NCI-H2196 treated with DMSO at 0.1 percent for 48 hours (cell line): ENCODE data around the gene DOCK10.
"Not testable (repeated sequence)": the region's sequence is repeated elsewhere in the genome, so short reads cannot be mapped to it uniquely, and the experiment has no call there.

ENCODE experiments used
- DNase-seq: peaks from one replicate; lab custom pipeline; 2025; ENCODE audit not compliant: unreplicated experiment; lab: John Stamatoyannopoulos, UW

Gene DOCK10

DNA sequence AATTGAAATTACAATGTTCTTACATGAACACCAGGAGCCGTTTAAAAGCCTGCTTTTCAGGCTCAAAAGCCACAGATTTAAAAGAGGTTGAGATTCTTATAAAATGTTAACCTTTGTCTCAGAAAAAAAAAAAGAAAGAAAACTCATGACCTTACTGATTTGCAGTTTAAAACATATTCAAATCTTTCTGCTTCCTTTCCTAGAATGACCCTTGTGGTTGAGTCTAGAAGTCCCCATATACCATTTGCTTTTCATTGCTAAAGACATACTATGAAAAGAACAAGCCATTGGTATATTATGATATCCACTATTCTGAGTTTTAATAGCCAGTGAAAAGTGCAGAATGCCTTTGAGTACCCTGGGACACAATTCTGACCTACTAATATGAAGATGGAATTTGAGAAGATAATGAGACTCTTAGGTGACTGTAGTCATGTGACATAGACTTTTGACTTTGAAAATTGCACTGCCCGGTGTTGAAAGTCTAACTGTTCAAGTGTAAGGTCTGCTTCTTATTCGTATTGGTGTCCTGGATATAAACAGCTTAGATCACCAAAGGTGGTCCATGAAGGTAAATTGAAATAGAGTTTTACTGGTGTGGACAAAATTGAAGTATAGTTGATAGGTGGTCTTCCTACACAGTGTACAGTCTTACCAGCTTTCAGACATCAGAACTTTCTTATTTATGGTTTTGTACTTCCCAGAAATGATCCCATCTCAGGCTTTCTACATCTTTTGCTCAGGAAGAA, 117.0 kb downstream of the DOCK10 start:
- no peak for DNase-seq

DNA sequence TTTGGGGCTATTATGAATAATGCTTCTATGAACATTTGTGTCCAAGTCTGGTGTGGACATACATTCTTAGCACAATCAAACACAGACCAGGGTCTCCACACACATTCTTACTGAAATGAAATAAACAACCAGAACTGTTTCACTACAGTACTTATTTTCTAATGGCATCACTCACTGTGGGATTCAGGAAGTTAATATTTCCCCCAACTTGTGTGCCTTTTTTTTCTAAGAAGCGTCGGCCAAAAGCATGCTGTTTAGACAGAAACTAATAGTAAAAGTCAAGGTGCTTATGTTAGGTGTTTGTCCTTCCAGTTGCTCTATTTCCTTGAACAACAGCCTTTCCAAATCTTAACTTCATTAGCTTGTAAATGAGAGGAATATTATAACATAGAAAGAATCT, 117.6 kb downstream of the DOCK10 start:
- no peak for DNase-seq

DNA sequence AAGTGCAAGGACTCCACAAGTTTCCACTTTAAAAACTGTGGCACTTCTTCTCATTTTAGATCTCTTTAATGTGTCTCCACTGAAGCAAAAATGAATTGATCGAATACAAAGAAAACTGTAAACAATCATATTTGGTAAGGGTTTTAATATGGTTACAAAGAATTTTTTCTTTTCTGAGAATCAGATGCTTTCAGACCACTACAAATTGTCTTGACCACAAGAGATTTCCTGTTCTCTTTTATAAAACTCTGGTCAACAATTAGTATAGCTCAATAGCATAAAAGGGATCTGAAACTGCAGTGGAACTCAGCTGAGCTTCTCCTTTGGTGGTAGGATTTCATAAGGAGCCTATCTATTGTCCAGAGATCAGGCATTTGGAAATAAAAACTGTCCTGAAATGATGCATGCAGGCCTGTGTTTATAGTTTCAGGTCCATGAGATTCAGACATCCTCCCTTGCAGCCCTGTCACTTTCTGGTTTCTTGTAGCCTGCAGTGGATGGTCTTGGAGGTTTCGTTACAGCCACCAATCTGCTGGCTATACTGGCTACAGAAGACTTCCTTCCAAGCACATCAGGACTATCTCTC, 120.0 kb downstream of the DOCK10 start:
- no peak for DNase-seq

DNA sequence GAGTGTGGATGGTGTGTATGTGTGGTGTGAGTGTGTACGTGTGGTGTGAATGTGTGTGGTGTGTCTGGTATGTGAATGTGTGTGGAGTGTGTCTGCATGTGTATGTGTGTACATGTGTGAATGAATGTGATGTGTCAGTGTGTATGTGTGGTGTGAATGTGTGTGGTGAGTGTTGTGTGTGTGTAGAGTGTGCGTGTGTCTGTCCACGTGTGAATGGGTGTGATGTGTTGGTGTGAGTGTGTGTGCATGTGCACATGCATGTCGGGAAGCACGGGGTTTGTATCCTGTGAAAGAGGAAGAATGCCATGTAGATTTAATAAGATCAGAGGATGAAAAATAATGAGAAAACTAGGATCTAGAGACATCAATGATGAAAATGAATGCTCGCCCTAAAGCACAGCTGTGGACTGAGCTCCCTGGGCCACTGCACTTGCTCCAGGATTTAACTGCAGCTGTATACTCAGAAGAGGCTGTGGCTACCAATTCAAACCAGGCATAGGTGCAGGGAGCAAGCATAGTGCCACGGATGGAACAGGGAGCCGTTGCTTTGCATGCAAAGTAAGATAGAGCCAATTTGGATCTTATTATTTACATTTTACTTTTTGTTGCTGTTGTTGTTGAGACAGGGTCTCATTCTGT, 122.7 kb downstream of the DOCK10 start:
- no peak for DNase-seq

DNA sequence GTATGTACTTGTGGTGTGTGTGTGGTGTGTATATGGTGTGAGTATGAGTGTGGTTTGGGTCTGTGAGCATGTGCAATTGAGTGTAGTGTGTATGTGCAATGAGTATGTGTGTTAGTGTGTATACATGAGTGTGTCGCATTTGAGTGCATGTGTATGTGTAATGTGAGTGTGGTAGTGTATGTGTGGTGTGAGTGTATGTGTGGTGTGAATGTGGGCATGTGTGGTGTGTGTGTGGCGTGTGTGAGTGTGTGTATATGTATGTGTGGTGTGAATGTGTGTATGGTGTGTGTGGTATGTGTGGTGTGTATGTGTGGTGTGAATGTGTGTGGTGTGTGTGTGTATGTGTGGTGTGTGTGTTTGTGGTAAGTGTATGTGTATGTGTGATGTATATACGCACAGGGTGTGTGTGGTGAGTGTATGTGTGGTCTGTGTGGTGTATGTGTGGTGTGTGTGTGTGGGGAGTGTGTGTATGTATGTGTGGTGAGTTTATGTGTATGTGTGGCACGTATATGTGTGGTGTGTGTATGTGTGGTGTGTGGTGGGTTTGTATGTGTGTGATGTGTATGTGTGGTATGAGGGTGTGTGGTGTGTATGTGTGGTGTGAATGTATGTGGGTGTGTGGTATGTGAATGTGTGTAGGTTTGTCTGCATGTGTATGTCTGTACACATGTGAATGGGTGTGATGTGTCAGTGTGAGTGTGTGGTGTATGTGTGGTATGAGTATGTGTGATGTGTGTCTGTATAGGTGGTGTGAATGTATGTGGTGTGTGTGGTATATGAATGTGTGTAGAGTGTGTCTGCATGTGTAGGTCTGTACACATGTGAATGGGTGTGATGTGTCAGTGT, 123.4 kb downstream of the DOCK10 start:
- no peak for DNase-seq

DNA sequence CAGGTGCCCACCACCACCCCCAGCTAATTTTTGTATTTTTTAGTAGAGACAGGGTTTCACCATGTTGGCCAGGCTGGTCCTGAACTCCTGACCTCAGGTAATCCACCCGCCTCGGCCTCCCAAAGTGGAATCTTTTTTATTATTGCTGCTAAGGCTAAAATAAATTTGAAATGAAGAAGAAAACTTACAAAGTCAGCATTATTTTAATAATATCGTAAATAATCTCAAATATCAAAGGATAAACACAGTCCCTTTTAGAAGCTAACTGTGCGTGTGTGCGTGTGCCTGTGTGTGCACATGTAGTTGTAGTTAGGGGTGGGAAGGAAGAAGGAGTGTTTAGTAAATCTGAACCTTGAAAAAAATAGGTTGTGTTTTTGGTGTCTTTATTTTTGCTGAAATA, 125.0 kb downstream of the DOCK10 start:
- DNase-seq = not testable (repeated sequence)

DNA sequence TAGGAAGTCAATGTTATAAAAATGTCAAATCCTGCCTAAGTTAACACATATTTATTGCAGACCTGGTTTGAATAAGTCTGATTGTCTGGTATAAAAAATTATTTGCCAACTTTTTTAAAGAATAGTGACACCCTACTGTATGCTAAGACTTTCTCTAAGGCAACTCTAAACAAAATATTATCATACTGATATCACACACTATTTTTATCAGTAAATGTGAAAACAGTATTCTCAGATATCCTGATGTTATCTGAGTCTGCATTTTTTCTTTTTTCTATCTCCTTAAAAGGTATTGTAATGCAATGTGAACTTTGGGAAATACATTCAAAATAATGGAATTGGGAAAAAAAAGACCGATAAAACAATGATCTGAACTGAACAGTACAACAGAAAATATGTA, 127.1 kb downstream of the DOCK10 start:
- no peak for DNase-seq

DNA sequence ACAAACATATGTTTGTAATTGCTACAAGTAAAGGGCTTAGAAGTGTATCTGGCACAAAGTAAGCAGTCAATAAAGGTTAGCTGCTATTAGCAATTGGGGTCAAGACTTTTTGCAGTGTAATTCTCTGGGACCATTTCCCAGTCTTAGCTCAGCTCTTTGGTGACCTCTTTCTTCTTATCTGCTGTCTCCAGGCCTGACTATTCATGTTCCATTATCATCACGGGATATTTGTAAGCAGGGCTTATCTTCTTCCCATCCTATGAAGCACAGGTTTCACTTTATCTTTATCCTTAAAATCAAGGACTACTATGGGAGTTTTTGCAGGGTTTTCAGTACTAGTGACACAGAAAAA, 131.7 kb downstream of the DOCK10 start:
- no peak for DNase-seq

DNA sequence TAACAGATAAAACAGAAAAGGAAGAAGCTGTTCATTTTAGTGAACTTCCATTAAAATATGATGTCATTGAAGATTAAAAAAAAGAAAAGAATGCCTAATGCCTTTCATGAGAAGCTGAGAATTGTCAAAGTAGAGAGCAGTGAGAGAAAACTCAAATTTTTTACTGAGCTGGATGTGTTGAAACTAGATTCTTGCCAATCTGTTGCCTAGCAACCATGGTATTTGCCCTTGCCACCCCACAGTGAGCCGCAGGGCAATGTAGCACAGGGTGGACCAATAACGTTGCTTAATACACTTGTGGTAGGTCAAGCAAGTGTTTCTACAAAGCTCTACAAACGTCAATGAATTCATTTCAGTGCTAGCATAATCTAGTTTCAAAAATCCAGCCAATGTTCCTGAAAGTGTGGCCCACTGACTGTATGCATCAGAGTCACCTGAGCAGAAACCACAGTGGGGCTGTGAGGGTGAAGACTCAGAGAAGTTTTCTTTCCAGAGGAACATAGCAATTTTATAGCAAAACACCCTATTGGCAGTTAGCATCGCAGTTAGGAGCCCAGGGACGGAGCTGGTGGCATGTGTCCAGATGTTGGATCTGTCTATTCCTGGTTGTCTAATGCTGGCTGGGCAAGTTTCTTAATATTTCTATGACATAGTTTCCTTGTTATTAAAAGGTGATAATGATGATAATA, 132.2 kb downstream of the DOCK10 start:
- DNase-seq = peak; percentile 61

DNA sequence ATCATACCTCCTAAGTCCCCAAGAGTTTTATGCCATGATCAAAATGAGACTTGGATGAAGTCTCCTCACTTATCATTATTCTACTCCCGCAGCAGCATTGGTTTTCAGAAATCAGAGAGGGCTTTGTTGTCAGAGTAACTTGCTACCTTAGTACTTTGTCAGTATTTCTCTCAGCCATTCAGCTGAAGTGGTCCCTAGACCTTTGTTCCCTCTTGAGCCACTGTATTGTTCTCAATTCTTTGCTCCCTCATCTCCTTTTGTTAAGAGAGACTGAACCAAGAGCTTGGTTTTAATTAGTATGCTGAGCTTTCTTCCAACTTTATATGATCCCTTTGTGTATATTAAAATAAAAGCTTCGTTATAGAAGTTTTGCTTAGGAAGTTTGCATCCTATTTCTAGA, 133.4 kb downstream of the DOCK10 start:
- DNase-seq = no peak

DNA sequence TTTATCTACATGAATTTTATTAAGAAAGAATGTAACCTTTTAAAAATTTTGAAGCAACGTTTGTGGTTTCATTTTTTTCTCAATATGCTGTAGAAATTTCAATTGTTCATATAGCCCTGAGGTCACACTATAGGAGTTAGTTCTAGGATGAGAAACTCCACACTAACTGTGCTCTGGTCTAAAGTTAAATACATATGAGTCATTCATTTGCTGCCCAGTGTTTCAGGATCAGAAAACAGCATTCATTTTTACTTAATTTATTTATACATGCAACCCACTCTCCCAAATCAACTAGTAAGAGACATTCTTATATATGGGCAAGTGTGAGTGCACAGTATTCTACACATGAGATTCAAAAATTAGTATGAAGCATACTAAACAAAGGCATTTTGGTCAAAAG, 137.9 kb downstream of the DOCK10 start:
- DNase-seq = no peak

DNA sequence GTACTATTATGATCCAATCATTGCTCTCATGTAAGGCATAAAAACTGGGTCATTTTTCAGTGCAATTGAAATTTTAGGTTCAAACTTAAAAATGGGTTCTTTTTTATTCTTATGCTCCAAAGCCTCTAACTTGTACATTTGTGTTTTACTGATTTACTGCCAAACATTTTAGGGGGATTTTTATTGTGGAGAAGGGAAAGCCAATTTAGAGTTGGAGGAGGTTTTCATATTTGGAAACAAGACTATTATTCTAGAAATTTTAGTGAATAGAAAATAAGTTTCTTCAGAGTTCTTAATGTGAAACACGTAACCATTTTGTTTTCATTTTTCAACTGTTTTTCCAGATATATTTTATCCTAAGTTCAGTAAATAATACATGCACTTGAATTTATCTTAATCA, 138.6 kb downstream of the DOCK10 start:
- no peak for DNase-seq

DNA sequence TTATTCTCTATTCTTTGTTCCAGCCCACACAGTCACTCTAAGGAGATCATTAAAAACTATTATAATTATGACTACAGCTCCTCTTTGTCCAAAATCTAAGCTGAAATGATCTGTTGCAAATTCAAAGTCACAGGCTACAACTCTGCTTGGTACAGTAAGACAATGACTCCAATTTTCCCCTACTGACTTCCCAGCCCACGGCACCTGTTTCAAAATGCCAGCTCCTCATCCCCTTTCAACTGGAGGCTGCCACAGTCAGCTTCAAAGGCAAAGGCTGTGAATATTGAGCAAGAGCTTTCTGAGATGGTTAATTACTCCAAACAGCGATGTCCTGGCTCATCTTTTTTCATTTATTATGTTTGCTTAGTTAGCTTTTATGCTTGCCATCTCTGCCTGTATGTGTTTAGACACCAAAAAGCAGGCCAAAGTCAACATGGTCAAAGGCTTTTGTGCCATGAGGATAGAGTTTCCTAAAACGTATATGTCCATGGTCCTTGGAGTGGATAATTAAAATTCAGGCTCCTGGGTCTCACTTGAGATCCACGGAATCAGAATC, 141.1 kb downstream of the DOCK10 start:
- DNase-seq = peak; percentile 64

DNA sequence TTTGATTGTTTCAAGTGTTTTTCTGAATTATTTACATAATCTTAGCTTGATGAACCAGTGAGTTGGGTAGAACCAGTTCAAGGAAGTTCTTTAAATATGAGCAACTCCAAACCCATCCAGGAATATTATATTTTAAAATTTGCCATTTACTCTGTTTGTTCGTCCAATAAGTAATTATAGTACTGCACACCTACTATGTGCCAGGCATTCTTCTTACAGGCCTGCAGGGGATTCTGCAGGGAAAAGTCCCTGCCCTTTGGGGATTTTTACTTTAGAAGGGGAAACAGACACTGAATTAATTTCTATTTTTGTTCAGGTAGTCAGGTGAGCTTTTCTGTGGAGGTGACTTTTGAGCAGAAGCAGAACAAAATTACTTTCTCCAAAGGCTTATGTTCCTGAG, 146.9 kb downstream of the DOCK10 start:
- no peak for DNase-seq

DNA sequence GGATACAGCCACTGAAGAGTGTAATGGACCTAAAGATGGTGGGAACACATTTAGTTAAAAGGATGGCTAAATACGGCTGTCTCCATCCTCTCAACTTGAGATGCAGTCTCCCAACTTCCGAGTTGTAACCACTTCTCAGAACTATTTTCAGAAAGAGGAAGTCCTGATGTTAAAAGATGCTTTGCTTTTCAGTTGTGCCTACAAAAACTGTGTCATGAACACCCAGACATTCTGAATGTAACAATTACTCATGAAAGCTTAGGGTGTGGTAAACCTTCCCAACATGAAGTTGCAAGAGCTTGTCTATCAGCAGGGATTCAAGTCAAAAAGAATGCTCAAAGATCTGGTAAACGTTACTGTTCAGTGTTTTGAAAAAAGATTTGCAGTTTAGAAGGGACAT, 147.9 kb downstream of the DOCK10 start:
- DNase-seq = no peak

DNA sequence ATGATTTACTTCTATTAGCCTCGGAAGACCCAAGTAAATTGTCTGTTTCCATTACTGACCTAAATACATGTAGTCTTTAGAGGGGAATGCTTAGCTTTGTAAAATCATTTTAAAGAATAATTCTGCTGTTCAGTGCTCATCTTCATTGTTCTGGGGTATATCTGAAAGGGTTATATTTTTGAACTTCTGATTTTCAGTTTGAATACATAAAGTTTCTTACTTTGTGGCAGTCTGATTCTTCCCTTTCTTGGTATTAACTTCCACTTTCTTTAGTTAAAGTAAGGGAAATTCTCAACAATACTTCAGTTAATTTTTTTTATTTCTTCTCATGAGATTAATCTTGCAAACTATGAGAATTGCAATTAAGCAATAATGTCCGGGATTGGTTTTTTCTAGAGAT, 148.4 kb downstream of the DOCK10 start:
- DNase-seq = no peak

DNA sequence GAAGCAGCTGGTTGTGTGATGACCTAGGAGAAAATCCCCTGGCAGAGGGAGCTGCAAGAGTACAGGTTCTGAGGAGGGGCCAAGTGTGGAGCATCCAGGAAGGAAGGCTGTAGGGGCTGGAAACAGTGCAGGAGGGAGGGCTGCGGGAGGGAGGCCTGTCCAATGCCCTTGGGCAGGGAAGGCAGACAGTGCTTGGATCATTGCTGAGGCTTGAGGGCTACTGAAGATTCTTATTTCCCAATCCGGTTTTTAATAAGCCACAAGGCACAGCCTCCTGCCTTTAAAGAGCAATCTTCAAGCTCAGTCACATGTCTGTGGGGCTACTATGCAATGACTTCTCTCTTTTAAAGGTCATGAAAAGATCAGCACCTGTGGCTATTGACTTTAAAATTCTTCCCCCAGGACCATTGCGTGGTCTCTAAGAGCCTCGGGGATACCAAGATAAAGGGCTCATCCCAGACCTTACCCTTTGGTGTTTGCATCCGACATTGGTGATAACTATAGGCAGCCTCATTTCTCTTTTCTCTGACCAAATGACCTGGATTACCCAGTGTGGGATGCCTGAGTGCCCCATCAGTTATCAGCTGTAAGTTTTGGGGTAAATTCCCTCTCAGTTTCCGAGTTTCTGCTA, 149.6 kb downstream of the DOCK10 start:
- no peak for DNase-seq

DNA sequence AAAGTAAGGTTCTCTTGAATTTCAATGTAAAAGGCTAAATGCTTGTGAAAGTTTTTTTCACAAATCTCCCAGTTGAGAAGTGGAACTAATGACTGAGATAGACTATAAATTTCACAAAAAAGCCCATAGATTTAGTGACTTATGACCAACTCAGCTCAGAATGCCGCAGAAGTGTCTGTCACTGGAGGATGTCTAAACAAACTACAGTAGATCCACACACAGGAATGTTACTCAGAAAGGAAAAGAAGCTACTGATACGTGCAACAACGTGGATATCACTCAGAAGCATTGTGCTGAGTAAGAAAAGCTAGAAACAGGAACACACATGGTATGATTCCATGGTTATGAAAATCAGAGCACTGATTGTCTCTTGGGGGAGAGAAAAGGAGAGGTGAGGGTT, 151.9 kb downstream of the DOCK10 start:
- DNase-seq = no peak

DNA sequence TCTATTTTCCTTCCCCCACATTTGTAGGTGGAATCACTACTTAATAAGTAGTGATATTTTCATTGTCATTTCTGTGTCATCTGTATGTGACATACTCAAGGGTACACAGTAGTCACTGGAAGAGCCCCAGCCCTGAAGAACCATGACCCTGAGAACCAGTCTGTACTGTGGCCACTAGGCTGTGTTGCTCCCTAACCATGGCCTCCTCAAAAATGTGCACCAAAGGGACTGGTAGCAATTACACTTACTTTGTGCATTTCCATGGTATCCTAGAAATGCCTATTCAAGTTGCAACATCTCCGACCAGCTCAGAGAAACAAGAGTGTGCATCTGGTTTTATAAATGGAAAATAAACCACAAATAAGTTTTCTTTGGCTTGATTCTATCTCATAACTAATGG, 155.1 kb downstream of the DOCK10 start:
- no peak for DNase-seq

DNA sequence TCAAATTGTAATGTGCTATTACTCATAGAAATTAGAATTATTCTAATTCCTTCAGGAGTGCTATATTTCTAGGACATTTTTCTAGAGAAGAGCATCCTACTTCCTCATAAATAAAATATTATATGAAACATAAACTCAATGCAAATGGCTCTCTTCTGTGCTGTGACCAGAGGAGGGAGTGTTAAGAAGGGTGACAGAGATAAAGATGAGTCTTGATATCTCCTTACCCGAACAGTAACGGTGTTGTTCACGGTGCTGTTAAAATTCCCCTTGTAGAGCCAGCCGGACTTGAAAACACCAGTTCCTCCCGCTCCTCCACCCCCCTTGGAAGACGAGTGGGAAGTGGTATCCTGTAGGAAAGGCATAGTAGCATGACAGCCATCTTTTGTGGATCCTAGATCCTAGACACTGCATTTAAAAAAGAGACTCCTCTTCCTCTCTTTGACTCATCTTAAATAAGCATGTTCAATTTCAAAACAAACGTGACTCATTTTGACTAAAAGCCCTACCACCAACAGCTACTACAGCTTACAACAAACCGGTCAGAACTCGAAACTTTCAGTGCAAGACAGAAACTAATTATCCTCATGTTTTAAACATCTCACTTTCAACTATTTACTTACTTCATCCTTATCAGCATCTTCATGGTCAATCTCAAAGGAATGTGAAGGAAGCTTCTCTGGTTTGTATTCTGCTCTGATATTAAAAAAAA, 156.3 kb downstream of the DOCK10 start:
- no peak for DNase-seq
